GM11168 (cell line): ENCODE results near the gene YEATS4.
"Not testable (repeated sequence)": the region's sequence is repeated elsewhere in the genome, so short reads cannot be mapped to it uniquely, and the experiment has no call there.

Experiments used
- in situ Hi-C: fragments of 300-500 bp; cut with MboI; formaldehyde crosslinking; loops from one replicate; pipeline ENCODE4 v1.12.0; 2022; ENCODE audit warnings: low sequenced_read_pairs; ENCODE audit not compliant: unreplicated experiment

The YEATS4 gene

DNA sequence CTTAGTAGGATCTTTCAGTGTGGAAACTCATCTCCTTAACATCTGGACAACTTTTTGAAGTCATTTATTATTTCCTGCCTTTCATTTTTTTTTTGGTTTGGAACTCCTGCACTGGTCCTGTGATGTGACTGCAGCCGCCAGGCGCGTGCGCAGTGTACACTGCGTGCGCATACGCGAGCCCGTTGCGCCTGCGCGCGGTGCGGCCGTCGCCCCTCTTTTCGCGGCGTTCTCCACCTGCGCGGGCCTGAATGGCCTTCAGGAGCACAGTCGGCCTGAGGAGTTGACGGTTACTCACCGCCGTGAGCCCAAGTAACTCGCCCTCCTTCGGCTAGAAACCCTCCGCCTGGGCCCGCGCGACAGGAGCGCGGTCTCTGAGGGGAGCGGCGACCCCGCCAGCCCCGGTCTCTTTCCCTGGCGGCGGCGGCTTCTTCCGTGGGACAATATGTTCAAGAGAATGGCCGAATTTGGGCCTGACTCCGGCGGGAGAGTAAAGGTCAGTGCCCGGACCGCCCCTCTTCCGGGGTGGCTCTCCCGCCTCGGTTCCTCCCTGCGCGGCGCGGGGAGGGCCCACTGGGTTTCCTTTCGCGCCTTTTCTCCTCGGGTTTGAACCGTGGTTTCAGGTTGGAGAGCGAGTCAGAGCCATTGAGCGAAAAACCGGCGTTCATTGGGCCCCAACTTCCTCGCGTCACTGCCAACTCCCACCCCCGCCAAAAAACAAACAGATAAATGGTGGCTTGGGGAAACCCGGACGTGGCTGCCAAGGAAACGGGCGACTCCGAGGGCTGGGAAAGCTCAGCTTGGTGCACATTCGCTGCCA lies at the start of gene YEATS4:
Gene YEATS4 (plus strand): TSS at position 213 of the 817 bp plus-strand sequence. CDS start 230 bp downstream, at position 443.
- in situ Hi-C loops = loop anchor here (10.0 kb wide), 2 partner anchors 215 to 285 kb away; no protein-coding TSS in a partner anchor

DNA sequence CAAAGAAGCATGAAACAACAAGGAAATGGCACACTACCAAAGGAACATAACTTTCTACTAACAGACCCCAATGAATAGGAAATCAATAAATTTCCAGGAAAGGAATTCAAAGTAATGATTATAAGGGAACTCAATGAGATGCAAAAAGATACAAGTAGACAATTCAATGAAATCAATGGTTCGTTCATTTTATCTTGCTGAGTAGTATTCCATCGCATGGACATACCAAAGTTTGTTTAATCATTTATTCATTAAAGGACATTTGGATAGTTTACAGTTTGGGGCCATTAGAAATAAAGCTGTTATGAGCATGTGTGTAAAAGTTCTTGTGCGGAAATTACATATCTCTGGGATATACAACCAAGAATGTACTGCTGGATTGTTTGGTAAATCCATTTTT lies 46.3 kb upstream of the YEATS4 start:
- in situ Hi-C loops = no loop called here

DNA sequence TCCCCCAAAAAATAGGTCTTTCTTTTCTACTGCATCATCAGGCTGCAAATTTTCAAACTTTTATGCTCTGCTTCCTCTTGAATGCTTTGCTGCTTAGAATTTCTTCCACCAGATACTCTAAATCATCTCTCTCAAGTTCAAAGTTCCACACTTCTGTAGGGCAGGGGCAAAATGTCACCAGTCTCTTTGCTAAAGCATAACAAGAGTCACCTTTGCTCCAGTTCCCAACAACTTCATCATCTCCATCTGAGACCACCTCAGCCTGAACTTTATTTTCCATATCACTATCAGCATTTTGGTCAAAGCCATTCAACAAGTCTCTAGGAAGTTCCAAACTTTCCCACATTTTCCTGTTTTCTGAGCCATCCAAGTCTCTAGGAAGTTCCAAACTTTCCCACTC lies 42.8 kb upstream of the YEATS4 start:
- in situ Hi-C loops = not testable (repeated sequence)

DNA sequence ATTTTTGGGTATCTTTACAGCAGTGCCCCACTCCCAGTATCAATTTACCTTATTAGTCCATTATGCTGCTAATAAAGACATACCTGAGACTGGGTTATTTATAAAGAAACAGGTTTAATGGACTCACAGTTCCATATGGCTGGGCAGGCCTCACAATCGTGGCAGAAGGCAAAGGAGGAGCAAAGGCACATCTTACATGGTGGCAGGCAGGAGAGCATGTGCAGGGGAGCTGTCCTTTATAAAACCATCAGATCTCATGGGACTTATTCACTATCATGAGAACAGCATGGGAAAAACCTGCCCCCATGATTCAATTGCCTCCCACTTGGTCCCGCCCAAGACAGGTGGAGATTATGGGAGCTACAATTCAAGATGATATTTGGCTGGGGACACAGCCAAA lies 42.3 kb upstream of the YEATS4 start:
- in situ Hi-C loops = not testable (repeated sequence)

DNA sequence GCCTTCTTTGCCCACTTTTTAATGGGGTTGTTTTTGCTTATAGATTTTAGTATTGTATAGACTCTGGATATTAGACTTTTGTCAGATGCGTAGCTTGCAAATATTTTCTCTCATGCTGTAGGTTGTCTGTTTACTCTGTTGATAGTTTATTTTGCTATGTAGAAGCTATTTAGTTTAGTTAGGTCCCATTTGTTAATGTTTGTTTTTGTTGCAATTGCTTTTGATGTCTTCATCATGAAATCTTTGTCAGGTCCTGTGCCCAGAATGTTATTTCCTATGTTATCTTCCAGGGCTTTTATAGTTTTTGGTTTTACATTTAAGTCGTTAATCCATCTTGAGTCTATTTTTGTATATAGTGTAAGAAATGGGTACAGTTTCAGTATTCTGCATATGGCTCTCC lies 41.3 kb upstream of the YEATS4 start:
- in situ Hi-C loops = no loop called here

DNA sequence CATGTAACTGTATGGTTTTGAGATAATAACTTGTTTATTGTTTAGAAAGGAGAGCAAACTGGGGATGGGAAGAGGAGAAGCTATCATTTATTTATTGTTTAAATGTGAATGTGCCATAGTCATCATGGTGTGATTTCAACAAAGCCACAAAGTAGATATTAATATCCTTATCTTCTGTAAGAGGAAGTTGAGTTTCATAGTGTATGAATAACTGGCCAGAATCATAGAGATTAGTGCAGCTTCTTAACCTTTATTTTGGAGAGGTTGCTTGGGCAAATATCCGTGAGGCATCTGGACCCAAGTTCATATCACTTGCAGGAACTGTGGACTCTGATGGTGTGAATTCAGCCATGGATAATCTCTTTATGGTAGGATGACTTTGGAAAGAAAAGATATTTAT lies 38.2 kb upstream of the YEATS4 start:
- in situ Hi-C loops = no loop called here

DNA sequence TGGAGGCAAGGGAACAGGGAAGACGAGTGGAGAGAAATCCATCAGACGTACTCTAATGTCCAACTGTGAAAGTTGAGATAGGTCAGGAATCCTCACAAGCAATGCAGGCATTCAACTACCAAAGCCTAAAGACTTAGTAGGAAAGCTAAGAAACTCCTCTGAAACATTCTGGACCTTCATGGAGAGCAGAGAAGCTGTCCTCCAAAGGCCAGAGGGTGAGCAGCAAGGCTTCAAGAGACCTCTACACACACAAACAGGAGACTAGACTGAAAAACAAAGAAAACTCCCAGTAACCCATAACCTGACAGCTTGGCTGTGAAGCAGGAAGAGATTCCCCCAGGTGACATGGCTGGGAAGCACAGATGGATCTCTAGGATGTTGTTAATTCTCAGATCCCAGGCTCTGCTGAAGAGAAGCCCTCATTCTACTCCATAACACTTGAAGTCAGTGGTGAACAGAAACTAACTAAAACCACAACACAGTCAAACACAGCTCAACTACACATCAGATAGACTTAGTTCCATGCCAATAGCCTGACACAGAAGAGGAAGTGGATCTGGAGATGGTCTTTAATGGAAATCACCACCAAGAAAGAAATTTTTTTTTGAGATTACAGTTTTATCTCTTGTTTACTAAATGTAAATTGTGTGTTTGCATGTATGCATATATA lies 34.6 kb upstream of the YEATS4 start:
- in situ Hi-C loops = no loop called here

DNA sequence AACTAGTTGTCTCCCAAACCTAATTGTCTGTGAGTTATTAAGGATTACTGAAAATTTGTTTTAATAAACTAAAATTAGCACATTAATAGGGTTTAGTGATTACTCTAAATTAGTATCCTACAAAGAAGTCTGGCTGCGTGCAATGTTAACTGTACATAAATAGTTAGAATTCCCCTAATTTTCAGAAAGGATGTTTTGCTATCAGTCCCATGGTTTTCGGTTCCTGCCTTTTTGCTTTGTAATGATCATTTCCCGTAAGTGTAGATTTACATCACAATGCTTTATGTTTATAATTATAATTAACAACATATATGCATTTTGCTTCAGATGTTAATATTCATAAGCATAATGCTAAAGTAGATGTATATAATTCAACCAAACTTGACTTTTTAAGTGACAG lies 31.1 kb upstream of the YEATS4 start:
- in situ Hi-C loops = no loop called here

DNA sequence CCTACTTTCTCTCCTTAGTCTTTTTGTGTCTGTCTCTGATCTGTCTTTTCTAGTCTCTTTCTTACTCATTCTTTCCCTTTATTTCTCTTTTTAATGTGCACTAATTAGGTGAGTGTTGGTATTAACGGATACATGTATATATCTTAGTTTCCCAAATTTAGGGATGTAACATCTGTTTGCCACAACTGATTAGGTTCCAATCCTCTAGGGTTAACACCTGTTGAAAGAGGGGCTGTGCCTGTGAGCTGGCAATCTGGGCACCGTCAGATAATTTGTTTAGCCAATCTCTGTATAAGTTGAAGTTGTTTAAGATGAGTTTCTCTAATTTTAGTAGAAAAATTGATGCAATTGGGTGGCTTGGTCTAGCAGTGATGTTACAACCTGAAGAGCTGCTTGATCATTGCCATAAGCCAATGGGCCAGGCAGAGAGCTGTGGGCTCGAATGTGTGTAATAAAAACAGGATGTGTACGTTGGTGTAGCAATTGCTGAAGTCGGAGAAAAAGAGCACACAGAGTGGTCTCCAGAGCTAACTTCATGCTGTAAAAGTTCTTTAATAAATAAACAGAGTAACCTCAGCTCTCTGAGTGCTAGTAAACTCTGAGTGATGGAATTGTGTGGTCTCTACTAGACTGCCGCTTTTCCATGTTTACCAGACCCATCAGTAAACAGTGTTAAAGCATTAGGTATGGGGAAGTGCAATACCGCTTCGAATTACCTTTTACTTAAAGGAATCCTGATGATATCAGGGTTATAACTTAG lies 29.7 kb upstream of the YEATS4 start:
- in situ Hi-C loops = no loop called here

DNA sequence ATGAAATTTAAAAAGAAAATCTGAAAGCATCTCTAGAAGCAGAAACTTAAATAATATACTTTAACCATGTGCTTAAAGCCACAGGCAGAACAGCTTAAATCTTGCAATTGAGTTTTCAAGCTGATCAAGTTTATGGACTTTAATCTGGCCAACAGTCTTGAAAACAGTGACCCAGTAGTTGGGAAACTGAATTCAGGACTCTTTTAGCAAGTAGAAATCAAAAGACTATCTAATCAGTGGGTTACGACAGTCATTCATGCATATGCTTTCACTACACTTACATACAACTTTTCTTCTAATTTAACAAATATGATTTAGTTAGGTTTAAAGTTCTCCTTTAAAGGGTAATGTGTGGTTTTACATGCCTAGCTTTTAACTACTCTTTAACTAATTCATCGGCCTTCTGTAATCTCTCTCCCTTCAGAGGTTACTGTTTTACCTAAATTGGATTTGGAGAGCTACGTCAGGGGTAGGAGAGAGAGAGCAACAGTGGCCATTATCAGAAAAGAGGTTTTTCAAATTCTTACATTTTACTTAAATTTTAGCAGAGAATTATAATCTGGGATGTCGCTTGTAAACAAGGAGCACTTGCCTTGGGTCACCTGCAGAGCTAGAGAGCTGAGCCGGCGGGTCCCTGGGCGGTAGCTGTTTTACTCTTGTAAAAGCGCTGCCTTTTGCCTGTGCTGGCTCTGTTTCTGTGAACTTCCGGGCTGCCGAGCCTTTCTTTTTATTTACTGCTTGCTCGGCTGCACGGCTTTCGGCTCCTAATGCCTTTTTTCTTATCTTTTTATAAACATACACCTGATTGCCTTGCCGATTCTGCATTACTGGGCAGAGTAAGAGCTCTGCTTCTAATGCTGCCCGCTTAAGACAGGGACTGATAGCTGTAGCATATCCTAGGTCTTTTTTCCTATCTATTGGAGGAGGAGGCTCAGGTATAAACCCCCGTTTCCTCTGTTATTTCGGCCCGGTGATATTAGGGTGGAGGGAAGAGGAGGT lies 28.8 kb upstream of the YEATS4 start:
- in situ Hi-C loops = no loop called here

DNA sequence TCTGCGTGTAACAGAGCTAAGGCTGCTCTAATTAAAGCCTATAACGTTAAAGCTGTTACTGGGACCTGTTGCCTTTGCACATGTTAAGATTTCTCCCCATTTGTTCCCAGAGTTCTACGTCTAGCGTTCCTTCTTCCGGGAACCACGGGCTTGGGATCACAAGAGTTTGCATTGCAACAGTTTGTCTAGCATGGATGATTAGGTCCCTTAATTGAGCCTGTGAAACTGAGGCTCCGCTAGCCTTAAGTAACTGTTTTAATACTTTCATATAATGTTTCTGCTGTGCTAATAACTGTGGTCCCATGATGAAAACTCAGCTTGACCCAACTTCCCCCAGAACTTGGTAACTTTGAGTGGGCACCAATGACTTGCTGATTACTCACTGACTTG lies 28.0 kb upstream of the YEATS4 start:
- in situ Hi-C loops = no loop called here

DNA sequence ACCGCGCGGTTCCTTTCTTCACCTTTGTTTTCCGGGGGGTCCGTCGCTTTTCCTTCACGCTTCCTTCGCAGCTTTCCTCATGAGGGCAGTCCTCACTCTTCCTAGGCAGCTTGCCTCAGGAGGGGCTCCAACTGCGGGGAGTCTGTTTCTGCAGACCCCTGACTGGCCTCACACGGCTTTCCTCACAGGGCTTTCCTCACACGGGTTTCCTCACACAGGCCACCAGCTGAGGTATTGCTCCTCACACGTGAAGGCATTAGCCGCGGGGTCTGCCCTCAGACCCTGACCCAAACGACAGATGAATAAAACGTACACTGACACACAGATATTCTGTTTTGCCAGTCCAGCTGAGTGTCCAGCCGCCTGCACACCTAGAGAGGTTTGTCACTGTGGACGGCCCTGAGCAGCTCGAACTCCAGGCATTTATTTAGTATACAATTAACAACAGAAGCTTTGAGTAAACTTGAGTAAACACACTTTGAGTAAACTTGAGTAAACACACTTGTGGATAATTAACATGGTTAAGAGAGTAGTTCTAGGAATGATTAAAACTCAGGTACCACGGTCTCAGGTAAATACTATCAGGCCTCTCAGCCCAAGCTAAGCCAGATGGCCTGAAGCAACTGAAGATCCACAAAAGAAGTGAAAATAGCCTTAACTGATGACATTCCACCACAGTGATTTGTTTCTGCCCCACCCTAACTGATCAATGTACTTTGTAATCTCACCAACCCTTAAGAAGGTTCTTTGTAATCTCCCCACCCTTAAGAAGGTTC lies 27.4 kb upstream of the YEATS4 start:
- in situ Hi-C loops = no loop called here

DNA sequence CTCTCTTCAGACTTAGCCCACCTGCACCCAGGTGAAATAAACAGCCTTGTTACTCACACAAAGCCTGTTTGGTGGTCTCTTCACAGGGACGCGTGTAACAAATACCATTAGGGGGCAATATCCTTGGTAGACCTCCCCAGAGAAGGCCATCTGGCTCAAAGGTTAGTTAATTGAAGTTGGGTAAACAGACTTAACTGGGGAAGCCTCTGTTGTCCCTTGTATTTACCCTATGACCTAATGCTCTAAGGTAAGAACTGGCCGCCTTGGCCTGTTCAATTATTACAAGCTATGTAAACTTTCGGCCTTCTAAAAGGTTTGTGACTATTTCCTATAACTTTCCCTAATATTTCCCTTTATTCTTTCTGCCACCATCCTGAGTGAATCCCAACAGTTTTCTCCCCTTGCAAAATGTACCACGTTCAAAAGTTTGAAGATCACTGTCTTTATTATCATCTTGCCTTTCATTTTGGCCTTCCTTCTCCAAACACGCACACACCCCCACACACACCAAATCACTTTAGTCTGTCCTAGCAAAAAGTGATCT lies 26.7 kb upstream of the YEATS4 start:
- in situ Hi-C loops = no loop called here

DNA sequence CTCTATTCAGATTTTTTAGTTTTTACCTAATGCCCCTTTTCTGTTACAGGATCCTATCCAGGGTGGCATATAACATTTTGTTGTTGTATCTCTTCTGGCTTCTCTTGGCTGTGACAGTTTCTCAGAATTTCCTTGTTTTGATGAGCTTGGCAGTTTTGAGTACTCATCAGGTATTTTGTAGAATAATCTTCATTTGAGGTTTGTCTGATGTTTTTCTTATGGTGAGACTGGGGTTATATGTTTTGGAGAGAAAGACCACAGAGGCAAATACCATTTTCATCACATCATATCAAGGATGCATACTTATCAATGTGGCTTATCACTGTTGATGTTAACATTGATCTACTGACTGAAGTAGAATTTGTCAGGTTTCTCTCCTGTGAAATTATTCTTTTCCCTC lies 25.4 kb upstream of the YEATS4 start:
- in situ Hi-C loops = no loop called here

DNA sequence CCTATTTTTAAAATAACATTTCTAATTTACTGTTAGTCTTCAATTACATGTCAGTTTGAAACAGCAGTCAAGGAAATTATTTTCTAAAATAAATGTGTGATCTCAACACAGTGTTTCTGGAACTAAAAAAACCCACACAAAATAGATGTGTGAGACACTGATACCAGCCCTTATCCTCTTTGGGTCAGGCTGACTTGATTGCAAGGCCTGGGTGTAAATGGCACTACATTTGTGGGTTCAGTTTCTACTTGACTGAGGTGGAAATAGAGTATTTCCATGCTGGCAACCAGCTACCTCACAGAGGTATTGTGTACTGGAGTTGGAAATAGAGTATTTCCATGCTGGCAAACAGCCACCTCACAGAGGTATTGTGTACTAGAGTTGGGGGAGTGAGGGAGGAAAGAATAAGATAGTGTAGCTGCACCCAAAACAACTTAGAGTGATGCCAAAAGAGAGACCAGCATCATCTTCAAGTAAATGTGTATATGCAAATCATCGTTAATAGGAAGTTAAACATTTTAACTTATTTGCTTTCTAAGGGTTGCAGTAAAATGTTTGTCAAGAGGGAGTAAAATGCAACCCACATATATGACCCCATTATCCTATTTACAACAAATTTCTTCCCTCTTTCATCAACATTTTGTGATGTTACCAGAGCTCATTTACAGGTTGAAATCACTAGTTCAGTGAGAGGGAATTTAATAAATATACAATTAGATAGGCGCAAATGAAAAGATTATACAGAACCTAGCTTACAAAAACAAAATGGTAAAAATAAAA lies 22.0 kb upstream of the YEATS4 start:
- in situ Hi-C loops = no loop called here

DNA sequence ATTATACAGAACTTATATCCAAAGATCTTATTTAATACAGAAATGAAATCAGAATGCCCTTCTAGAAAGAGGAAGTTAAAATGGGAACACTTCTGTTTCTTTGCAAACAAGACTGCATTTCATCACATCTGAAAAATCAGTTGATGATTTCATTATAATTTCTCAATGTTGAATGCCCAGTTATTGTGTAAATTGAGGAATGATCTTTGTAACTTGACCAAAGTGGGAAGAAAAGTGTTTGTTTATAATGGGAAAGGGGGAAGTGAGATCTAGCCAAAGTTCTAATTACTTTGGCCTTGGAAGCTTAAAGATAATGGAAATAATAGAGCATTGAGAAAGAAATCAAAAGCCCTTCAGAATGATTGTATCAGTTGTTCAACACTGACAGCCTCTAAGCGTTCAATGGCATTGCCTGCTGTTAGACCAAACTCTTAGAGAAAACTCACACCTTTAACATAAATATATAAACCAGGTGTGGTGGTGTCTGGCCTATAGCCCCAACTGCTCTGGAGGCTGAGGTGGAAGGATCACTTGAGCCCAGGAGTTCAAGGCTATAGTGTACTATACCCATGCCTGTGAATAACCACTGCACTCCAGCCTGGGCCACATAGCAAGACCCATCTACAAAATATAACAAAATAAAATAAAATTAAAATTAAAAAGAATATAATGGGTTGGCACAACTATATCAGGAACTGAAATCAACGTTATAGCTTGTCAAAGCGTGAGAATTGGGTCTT lies 21.3 kb upstream of the YEATS4 start:
- in situ Hi-C loops = no loop called here

DNA sequence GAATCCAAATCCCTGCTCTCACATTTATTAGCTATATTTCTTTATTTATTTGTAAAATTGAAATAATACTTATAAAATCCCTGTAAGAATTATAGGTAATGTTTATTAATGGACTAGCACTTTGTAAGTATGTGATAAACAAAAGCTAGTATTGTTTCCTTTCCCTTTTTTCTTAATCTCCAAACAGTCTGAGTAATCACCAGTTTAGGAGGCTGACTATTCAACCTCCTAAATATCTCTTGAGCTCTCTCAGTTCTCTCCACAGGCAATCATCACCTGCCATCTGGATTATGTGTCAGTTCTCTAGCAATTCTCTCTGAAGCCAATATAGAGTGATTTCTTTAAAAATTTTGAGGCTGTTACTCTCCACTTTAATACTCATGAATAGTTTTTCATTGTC lies 20.6 kb upstream of the YEATS4 start:
- in situ Hi-C loops = no loop called here
